DND-41 (cell line): ENCODE measurements around the gene GALE.

Experiments used
- ATAC-seq: fragments of 200-7000 bp; cut with Tn5 transposase; 3 replicates; pipeline ENCODE4 v1.9.1; 2021; ENCODE audit warnings: low read depth; ENCODE audit not compliant: insufficient read depth
- DNase-seq: peaks from one replicate; pipeline ENCODE4 v3.0.0-alpha.2; 2020
- H2AFZ ChIP-seq: 2 replicates; pipeline ENCODE4 v1.6.0; 2012; ENCODE audit warnings: low read depth, low read length
- H3K27ac ChIP-seq: 2 replicates; pipeline ENCODE4 v1.5.1; 2012; ENCODE audit warnings: low read length, inconsistent platforms
- H3K27me3 ChIP-seq: fragments of 200-600 bp; sonication (generic); 2 replicates; pipeline ENCODE4 v1.6.0; 2012; ENCODE audit warnings: low read length, mild to moderate bottlenecking, inconsistent platforms; ENCODE audit not compliant: insufficient read depth, poor library complexity
- H3K36me3 ChIP-seq: 2 replicates; pipeline ENCODE4 v1.5.1; 2012; ENCODE audit warnings: low read length, inconsistent platforms; ENCODE audit not compliant: insufficient read depth
- H3K4me1 ChIP-seq: 2 replicates; pipeline ENCODE4 v1.5.1; 2012; ENCODE audit warnings: mild to moderate bottlenecking, low read length; ENCODE audit not compliant: insufficient read depth
- H3K4me2 ChIP-seq: 2 replicates; pipeline ENCODE4 v1.6.0; 2012; ENCODE audit warnings: mild to moderate bottlenecking, moderate library complexity, low read length, inconsistent platforms; ENCODE audit not compliant: insufficient read depth
- H3K4me3 ChIP-seq, 2 experiments: fragments of 200-600 bp in 1 of 2; shearing (Covaris generic) in 1 of 2; 2 replicates each; pipeline ENCODE4 v1.5.1; 2012 to 2016; ENCODE audit warnings: inconsistent platforms in 2 of 2, low read length in 2 of 2, mild to moderate bottlenecking in 2 of 2, low read depth in 1 of 2, moderate library complexity in 1 of 2
- H3K79me2 ChIP-seq: 2 replicates; pipeline ENCODE4 v1.6.0; 2012; ENCODE audit warnings: low read length, inconsistent platforms; ENCODE audit not compliant: insufficient read depth
- H3K9ac ChIP-seq: 2 replicates; pipeline ENCODE4 v1.6.0; 2012; ENCODE audit warnings: low read depth, mild to moderate bottlenecking, inconsistent platforms, low read length, moderate library complexity
- H3K9me3 ChIP-seq: 2 replicates; pipeline ENCODE4 v1.5.1; 2012; ENCODE audit warnings: low read length, moderate library complexity, mild to moderate bottlenecking, inconsistent platforms; ENCODE audit not compliant: insufficient read depth, severe bottlenecking
- H4K20me1 ChIP-seq: 2 replicates; pipeline ENCODE4 v1.6.0; 2012; ENCODE audit warnings: low read length; ENCODE audit not compliant: insufficient read depth
- EZH2 ChIP-seq: IDR thresholded peaks from 3 replicates; pipeline ENCODE4 v1.6.1; 2012; ENCODE audit warnings: borderline replicate concordance, low read depth, mild to moderate bottlenecking, moderate library complexity, low read length, inconsistent platforms; ENCODE audit not compliant: severe bottlenecking
- TF ChIP-seq, protein P1 (sequence below): IDR thresholded peaks from 2 replicates; pipeline ENCODE4 v1.5.1; 2012; ENCODE audit warnings: borderline replicate concordance, low read length, moderate library complexity, mild to moderate bottlenecking; ENCODE audit not compliant: poor library complexity, severe bottlenecking; ENCODE audit errors: extremely low read depth

The GALE gene

GRCh38 chr1:23823767-23824166, 23.2 kb upstream of the GALE start:
- H4K20me1 ChIP-seq = no peaks in the 10 kb centered on the region
- H3K36me3 ChIP-seq = no peaks in the 10 kb centered on the region
- TF ChIP-seq, protein P1, sequence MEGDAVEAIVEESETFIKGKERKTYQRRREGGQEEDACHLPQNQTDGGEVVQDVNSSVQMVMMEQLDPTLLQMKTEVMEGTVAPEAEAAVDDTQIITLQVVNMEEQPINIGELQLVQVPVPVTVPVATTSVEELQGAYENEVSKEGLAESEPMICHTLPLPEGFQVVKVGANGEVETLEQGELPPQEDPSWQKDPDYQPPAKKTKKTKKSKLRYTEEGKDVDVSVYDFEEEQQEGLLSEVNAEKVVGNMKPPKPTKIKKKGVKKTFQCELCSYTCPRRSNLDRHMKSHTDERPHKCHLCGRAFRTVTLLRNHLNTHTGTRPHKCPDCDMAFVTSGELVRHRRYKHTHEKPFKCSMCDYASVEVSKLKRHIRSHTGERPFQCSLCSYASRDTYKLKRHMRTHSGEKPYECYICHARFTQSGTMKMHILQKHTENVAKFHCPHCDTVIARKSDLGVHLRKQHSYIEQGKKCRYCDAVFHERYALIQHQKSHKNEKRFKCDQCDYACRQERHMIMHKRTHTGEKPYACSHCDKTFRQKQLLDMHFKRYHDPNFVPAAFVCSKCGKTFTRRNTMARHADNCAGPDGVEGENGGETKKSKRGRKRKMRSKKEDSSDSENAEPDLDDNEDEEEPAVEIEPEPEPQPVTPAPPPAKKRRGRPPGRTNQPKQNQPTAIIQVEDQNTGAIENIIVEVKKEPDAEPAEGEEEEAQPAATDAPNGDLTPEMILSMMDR = no peak
- no peak for TF ChIP-seq EZH2
- H3K9me3 ChIP-seq = no peaks in the 10 kb centered on the region
- peak overlapping the region; percentile 88; the same call in 1 of the 2 replicates for H3K9ac ChIP-seq
- no peak overlapping the region for H2AFZ ChIP-seq
- H3K4me3 ChIP-seq = peak overlapping the region in 1 of 2 experiments; percentile 91; a peak in 3 of 4 replicates
- peak overlapping the region; percentile 86 for H3K4me2 ChIP-seq
- peaks cover 20% of the 10 kb centered on the region for H3K4me1 ChIP-seq
- H3K79me2 ChIP-seq = peaks cover 15% of the 10 kb centered on the region
- ATAC-seq (no peak), DNase-seq (no peak)
- H3K27ac ChIP-seq = 0 out of 2 replicates have a peak overlapping the region, but pooled peaks have one; percentile 4
- no peaks in the 10 kb centered on the region for H3K27me3 ChIP-seq

DNA sequence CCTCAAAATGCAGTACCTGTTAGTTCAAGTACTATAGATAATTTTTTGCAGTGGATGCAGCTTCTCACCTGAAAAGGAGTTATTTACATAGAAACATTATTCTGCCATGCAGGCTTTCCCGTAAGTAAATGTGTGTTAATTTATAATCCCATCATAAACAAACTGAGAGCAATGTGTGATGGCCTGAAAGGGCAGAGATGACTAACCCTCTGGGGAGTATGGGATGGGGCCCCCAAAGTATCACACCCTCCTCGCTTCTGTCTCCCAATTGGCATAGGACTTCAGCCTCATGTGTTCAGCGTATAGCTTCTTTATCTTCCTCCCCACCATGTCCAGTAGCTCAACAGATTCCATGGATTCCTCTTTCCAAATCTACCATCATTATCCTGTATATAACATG, 17.1 kb upstream of the GALE start:
- no peak overlapping the region for H3K27ac ChIP-seq
- no peaks in the 10 kb centered on the region for H3K9me3 ChIP-seq
- no peak overlapping the region for H2AFZ ChIP-seq
- ATAC-seq = no peak
- H3K9ac ChIP-seq = no peak overlapping the region
- DNase-seq = no peak
- no peaks in the 10 kb centered on the region for H4K20me1 ChIP-seq
- H3K27me3 ChIP-seq = no peaks in the 10 kb centered on the region
- H3K79me2 ChIP-seq = no peaks in the 10 kb centered on the region
- H3K4me2 ChIP-seq = no peak overlapping the region
- H3K36me3 ChIP-seq = peaks cover 32% of the 10 kb centered on the region
- no peak for TF ChIP-seq EZH2
- TF ChIP-seq, protein P1 = no peak
- H3K4me1 ChIP-seq = no peaks in the 10 kb centered on the region
- no peak overlapping the region for H3K4me3 ChIP-seq

GRCh38 chr1:23816906-23817305, 16.4 kb upstream of the GALE start:
- Histone ChIP-seq H2AFZ (no peak overlapping the region), H3K4me3 (no peak overlapping the region), H3K4me2 (no peak overlapping the region), H3K9me3 (no peaks in the 10 kb centered on the region), H3K27me3 (no peaks in the 10 kb centered on the region), H4K20me1 (no peaks in the 10 kb centered on the region), H3K36me3 (peaks cover 36% of the 10 kb centered on the region), H3K27ac (no peak overlapping the region), H3K79me2 (no peaks in the 10 kb centered on the region), H3K4me1 (no peaks in the 10 kb centered on the region), H3K9ac (no peak overlapping the region)
- TF ChIP-seq, protein P1 = no peak
- no peak for DNase-seq
- ATAC-seq = no peak

GRCh38 chr1:23816361-23816760, 15.8 kb upstream of the GALE start:
- ATAC-seq (no peak), DNase-seq (no peak)
- no peak overlapping the region for H3K9ac ChIP-seq
- H3K4me1 ChIP-seq = no peaks in the 10 kb centered on the region
- H3K36me3 ChIP-seq = peaks cover 36% of the 10 kb centered on the region
- no peaks in the 10 kb centered on the region for H3K79me2 ChIP-seq
- H3K4me2 ChIP-seq = no peak overlapping the region
- no peak overlapping the region for H3K27ac ChIP-seq
- H3K27me3 ChIP-seq = no peaks in the 10 kb centered on the region
- no peak for TF ChIP-seq EZH2
- TF ChIP-seq, protein P1 = no peak
- no peak overlapping the region for H3K4me3 ChIP-seq
- H4K20me1 ChIP-seq = no peaks in the 10 kb centered on the region
- H2AFZ ChIP-seq = no peak overlapping the region
- H3K9me3 ChIP-seq = no peaks in the 10 kb centered on the region
